ENCODE results near the gene PRKD1.

PRKD1 gene

GRCh38 chr14:29895591-29896083 lies 32.0 kb downstream of the PRKD1 start:
- Histone ChIP-seq H3K27ac (no peak overlapping the region), H3K27me3 (no peaks in the 10 kb centered on the region), H3K36me3 (no peaks in the 10 kb centered on the region), H3K4me1 (ENCODE audit: control insufficient read depth in 1 of 2, insufficient read depth in 1 of 2, low read depth in 1 of 2, low read length in 1 of 2) (no peaks in the 10 kb centered on the region), H3K9me3 (no peaks in the 10 kb centered on the region), H3K4me3 (ENCODE audit: low read depth in 1 of 2, low read length in 1 of 2) (no peak overlapping the region)
- TF ChIP-seq CTCF (IDR thresholded peaks at IDR 0.05) = no peak

- H3K9me3 ChIP-seq = no peaks in the 10 kb centered on the region
- H3K4me1 ChIP-seq (ENCODE audit: control insufficient read depth in 1 of 2, insufficient read depth in 1 of 2, low read depth in 1 of 2, low read length in 1 of 2) = no peaks in the 10 kb centered on the region
- H3K36me3 ChIP-seq = no peaks in the 10 kb centered on the region
- no peaks in the 10 kb centered on the region for H3K27me3 ChIP-seq
- no peak overlapping the region for H3K27ac ChIP-seq
- no peak for TF ChIP-seq CTCF (IDR thresholded peaks at IDR 0.05)
- H3K4me3 ChIP-seq (ENCODE audit: low read depth in 1 of 2, low read length in 1 of 2) = no peak overlapping the region
Measured at GRCh38 chr14:29893989-29894388, 33.7 kb downstream of the PRKD1 start.

- no peak for TF ChIP-seq CTCF (IDR thresholded peaks at IDR 0.05)
- Histone ChIP-seq H3K27ac (no peak overlapping the region), H3K27me3 (no peaks in the 10 kb centered on the region), H3K4me1 (ENCODE audit: control insufficient read depth in 1 of 2, insufficient read depth in 1 of 2, low read depth in 1 of 2, low read length in 1 of 2) (no peaks in the 10 kb centered on the region), H3K36me3 (no peaks in the 10 kb centered on the region), H3K4me3 (ENCODE audit: low read depth in 1 of 2, low read length in 1 of 2) (no peak overlapping the region), H3K9me3 (no peaks in the 10 kb centered on the region)
Measured at GRCh38 chr14:29892327-29892726, 35.3 kb downstream of the PRKD1 start.

- TF ChIP-seq CTCF (IDR thresholded peaks at IDR 0.05) = no peak
- Histone ChIP-seq H3K4me3 (ENCODE audit: low read depth in 1 of 2, low read length in 1 of 2) (no peak overlapping the region), H3K9me3 (no peaks in the 10 kb centered on the region), H3K27me3 (no peaks in the 10 kb centered on the region), H3K4me1 (ENCODE audit: control insufficient read depth in 1 of 2, insufficient read depth in 1 of 2, low read depth in 1 of 2, low read length in 1 of 2) (no peaks in the 10 kb centered on the region), H3K36me3 (no peaks in the 10 kb centered on the region), H3K27ac (no peak overlapping the region)
Measured at GRCh38 chr14:29885988-29886387, 41.7 kb downstream of the PRKD1 start.

GRCh38 chr14:29868000-29868399 lies 59.6 kb downstream of the PRKD1 start:
- H3K36me3 ChIP-seq = no peaks in the 10 kb centered on the region
- H3K9me3 ChIP-seq = no peaks in the 10 kb centered on the region
- no peak overlapping the region for H3K4me3 ChIP-seq (ENCODE audit: low read depth in 1 of 2, low read length in 1 of 2)
- no peaks in the 10 kb centered on the region for H3K27me3 ChIP-seq
- no peaks in the 10 kb centered on the region for H3K4me1 ChIP-seq (ENCODE audit: control insufficient read depth in 1 of 2, insufficient read depth in 1 of 2, low read depth in 1 of 2, low read length in 1 of 2)
- no peak for TF ChIP-seq CTCF (IDR thresholded peaks at IDR 0.05)
- no peak overlapping the region for H3K27ac ChIP-seq

GRCh38 chr14:29865299-29865698 lies 62.3 kb downstream of the PRKD1 start:
- H3K36me3 ChIP-seq = no peaks in the 10 kb centered on the region
- no peak for TF ChIP-seq CTCF (IDR thresholded peaks at IDR 0.05)
- no peaks in the 10 kb centered on the region for H3K9me3 ChIP-seq
- H3K4me1 ChIP-seq (ENCODE audit: control insufficient read depth in 1 of 2, insufficient read depth in 1 of 2, low read depth in 1 of 2, low read length in 1 of 2) = no peaks in the 10 kb centered on the region
- H3K4me3 ChIP-seq (ENCODE audit: low read depth in 1 of 2, low read length in 1 of 2) = no peak overlapping the region
- no peaks in the 10 kb centered on the region for H3K27me3 ChIP-seq
- H3K27ac ChIP-seq = no peak overlapping the region
